ENCODE measurements around the gene LSM8.
A peak's percentile ranks its signal among the peaks of the same experiment; 100 is the strongest.

Gene LSM8

DNA sequence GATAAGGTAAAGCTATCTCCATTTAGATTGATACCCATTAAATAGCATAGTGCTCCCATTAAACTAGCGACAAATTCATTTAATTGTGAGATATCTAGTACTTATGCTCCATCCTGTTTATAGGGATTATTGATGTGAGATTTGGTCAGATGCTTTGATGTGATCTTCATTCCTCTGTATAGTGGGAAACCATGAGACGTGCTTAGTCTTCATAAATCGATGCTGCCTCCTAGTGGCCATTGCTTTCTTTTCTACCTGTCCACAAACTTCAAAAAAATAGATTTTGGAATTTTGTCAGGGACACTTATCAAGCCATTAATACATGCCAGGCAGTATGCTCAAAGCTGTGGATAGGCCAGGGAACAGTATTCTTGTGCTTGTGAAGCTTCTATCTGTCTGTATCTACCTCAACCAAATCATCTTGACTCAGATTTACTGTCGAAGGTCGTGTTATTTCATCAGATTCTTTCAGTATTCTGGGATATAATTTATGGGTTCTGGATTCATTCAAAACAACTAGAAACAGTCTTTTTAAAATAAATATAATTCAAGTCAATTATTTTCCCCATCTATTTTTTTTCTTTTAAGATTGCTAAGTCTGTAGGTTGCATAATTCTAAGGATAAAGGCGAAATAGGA, 12.0 kb downstream of the LSM8 start:
- no peaks in the 10 kb centered on the region for H4K20me1 ChIP-seq (ENCODE audit: insufficient read depth, low read length)
- H3K4me2 ChIP-seq (ENCODE audit: low read length), result no peak overlapping the region
- H3K4me1 ChIP-seq (ENCODE audit: low read length), result no peaks in the 10 kb centered on the region
- TF ChIP-seq EZH2phosphoT487 (IDR thresholded peaks at IDR 0.05; ENCODE audit: low read depth), result no peak
- TF ChIP-seq, protein P1, sequence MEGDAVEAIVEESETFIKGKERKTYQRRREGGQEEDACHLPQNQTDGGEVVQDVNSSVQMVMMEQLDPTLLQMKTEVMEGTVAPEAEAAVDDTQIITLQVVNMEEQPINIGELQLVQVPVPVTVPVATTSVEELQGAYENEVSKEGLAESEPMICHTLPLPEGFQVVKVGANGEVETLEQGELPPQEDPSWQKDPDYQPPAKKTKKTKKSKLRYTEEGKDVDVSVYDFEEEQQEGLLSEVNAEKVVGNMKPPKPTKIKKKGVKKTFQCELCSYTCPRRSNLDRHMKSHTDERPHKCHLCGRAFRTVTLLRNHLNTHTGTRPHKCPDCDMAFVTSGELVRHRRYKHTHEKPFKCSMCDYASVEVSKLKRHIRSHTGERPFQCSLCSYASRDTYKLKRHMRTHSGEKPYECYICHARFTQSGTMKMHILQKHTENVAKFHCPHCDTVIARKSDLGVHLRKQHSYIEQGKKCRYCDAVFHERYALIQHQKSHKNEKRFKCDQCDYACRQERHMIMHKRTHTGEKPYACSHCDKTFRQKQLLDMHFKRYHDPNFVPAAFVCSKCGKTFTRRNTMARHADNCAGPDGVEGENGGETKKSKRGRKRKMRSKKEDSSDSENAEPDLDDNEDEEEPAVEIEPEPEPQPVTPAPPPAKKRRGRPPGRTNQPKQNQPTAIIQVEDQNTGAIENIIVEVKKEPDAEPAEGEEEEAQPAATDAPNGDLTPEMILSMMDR (IDR thresholded peaks at IDR 0.05; ENCODE audit: low read depth, low read length), result peak; percentile 84
- H3K4me3 ChIP-seq (ENCODE audit: low read length), result no peak overlapping the region
- peaks cover 25% of the 10 kb centered on the region for H3K36me3 ChIP-seq (replicated peaks; ENCODE audit: low read depth, low read length)
- H3K9ac ChIP-seq (ENCODE audit: low read length), result no peak overlapping the region
- no peaks in the 10 kb centered on the region for H3K79me2 ChIP-seq (ENCODE audit: low read length)
- H3K9me3 ChIP-seq (ENCODE audit: insufficient read depth, low read length), result no peaks in the 10 kb centered on the region
- no peak overlapping the region for H2AFZ ChIP-seq (ENCODE audit: low read depth, low read length)
- no peak overlapping the region for H3K27ac ChIP-seq (ENCODE audit: low read length)
- H3K27me3 ChIP-seq (ENCODE audit: low read depth, low read length), result no peaks in the 10 kb centered on the region

DNA sequence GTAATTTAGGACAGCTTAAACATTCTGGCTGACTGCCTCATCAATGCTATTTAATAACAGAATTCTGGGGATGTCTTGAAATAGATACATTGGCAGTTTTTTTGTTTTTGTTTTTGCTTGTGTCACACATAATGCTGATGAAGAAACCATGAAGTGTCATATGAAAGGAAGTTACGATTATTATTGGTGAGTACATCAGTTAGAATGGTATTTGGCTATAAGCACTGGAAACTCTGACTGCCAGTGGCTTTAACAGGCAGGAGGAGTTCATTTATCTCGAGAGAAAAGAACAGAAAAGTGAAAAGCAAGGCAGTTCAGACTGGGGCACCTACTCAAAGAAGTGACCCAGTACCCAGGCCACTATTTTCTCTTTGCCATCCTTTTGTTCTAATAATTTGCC, 18.1 kb downstream of the LSM8 start:
- no peaks in the 10 kb centered on the region for H3K79me2 ChIP-seq (ENCODE audit: low read length)

DNA sequence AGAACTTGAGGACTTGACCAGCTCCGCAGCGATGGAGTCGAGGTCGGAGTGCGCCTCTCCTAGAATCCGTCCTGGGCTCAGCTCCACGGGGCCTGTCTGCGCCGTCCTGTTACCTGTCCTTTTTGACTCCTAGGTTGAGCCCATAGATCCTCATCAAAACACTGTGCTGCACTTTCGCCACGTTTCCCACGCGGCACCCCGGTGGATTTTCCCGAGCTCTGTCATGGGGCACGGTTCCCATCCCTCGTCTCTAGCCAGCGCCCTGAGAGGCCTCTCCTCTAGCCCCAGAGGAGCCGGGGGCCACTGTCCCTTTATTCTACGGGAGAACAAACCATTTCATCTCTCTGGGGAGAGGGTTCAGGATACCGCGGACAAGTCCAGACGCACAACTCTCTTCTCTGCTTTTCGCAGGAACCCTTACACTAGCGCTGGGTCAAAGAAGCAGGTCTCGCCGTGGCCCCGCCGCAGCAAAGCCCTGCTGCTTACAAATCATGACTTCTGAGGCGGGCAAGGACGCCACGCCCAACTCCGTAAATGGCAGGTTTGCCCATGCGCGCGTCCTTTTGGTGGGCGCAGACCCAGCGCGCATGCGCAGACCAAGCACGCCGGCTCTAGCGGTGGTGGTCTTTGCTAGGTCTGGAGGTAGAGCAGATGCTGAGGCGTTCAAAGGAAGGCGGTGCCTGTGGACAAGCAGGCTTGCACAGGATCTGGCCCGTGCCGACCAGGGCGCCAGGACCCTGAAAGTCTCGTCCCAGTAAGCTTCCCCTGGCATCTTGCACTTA, 30.3 kb downstream of the LSM8 start:
- H3K4me3 ChIP-seq (ENCODE audit: low read length), result peak overlapping the region; percentile 84
- H3K27ac ChIP-seq (ENCODE audit: low read length), result peak overlapping the region; percentile 25; the same call in 1 of the 2 replicates
- peak overlapping the region; percentile 78 for H3K9ac ChIP-seq (ENCODE audit: low read length)

More for the DNA sequence above, 18.1 kb downstream of the LSM8 start:
- Histone ChIP-seq H3K9ac (ENCODE audit: low read length) (no peak overlapping the region), H3K4me2 (ENCODE audit: low read length) (no peak overlapping the region), H3K4me1 (ENCODE audit: low read length) (no peaks in the 10 kb centered on the region), H3K27me3 (ENCODE audit: low read depth, low read length) (no peaks in the 10 kb centered on the region), H3K9me3 (ENCODE audit: insufficient read depth, low read length) (no peaks in the 10 kb centered on the region), H3K4me3 (ENCODE audit: low read length) (no peak overlapping the region), H3K36me3 (replicated peaks; ENCODE audit: low read depth, low read length) (no peaks in the 10 kb centered on the region), H4K20me1 (ENCODE audit: insufficient read depth, low read length) (no peaks in the 10 kb centered on the region), H3K27ac (ENCODE audit: low read length) (no peak overlapping the region), H2AFZ (ENCODE audit: low read depth, low read length) (no peak overlapping the region)
- no peak for TF ChIP-seq EZH2phosphoT487 (IDR thresholded peaks at IDR 0.05; ENCODE audit: low read depth)
- TF ChIP-seq, protein P1 (IDR thresholded peaks at IDR 0.05; ENCODE audit: low read depth, low read length), result no peak

DNA sequence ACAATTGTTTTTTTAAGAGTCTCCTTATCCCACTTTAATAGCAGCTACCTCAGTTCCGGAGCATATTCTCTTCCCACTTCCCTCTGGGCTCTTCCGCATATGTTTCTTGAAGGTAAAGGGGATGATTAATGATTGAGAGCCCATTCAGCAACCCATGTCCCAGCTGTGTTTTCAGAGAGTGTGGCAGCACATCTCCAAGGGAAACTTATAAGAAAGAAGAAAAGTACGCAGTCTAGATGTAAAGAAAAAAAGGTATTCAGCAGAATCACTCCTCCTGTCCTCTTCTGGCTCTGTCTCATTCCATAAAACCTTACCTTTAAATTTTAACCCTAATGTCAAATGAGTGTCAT, 30.8 kb downstream of the LSM8 start:
- Histone ChIP-seq H3K9me3 (ENCODE audit: insufficient read depth, low read length) (no peaks in the 10 kb centered on the region), H3K36me3 (replicated peaks; ENCODE audit: low read depth, low read length) (no peaks in the 10 kb centered on the region), H3K4me3 (ENCODE audit: low read length) (peak overlapping the region; percentile 84), H3K4me2 (ENCODE audit: low read length) (peak overlapping the region; percentile 89), H3K9ac (ENCODE audit: low read length) (peak overlapping the region; percentile 78), H3K27me3 (ENCODE audit: low read depth, low read length) (no peaks in the 10 kb centered on the region), H3K79me2 (ENCODE audit: low read length) (no peaks in the 10 kb centered on the region), H2AFZ (ENCODE audit: low read depth, low read length) (peak overlapping the region; percentile 95), H3K4me1 (ENCODE audit: low read length) (peaks cover 4% of the 10 kb centered on the region), H4K20me1 (ENCODE audit: insufficient read depth, low read length) (no peaks in the 10 kb centered on the region), H3K27ac (ENCODE audit: low read length) (no peak overlapping the region)
- TF ChIP-seq EZH2phosphoT487 (IDR thresholded peaks at IDR 0.05; ENCODE audit: low read depth), result no peak
- TF ChIP-seq, protein P1 (IDR thresholded peaks at IDR 0.05; ENCODE audit: low read depth, low read length), result no peak

More for the DNA sequence above, 30.3 kb downstream of the LSM8 start:
- H3K27me3 ChIP-seq (ENCODE audit: low read depth, low read length), result no peaks in the 10 kb centered on the region
- no peaks in the 10 kb centered on the region for H3K9me3 ChIP-seq (ENCODE audit: insufficient read depth, low read length)
- H3K4me1 ChIP-seq (ENCODE audit: low read length), result peaks cover 4% of the 10 kb centered on the region
- TF ChIP-seq EZH2phosphoT487 (IDR thresholded peaks at IDR 0.05; ENCODE audit: low read depth), result no peak
- TF ChIP-seq, protein P1 (IDR thresholded peaks at IDR 0.05; ENCODE audit: low read depth, low read length), result no peak
- no peaks in the 10 kb centered on the region for H3K79me2 ChIP-seq (ENCODE audit: low read length)
- H3K4me2 ChIP-seq (ENCODE audit: low read length), result peak overlapping the region; percentile 89
- H4K20me1 ChIP-seq (ENCODE audit: insufficient read depth, low read length), result no peaks in the 10 kb centered on the region
- no peaks in the 10 kb centered on the region for H3K36me3 ChIP-seq (replicated peaks; ENCODE audit: low read depth, low read length)
- peak overlapping the region; percentile 95 for H2AFZ ChIP-seq (ENCODE audit: low read depth, low read length)

Data from OCI-LY3 (cell line).